ENCODE results near the gene APOF. TPM values are rescaled to one million over a fixed set of nuclear protein-coding genes. Genes with fewer than 3 reads are reported as not detected.
"Not testable (repeated sequence)": the region's sequence is repeated elsewhere in the genome, so short reads cannot be mapped to it uniquely, and the experiment has no call there.

The APOF gene
- polyA plus RNA-seq, 1 donor, result not detected

- DNase-seq, result no peak
Observed at GRCh38 chr12:56330936-56331490, 31.6 kb downstream of the APOF start.

GRCh38 chr12:56326533-56326932, 36.1 kb downstream of the APOF start:
- DNase-seq, result no peak

GRCh38 chr12:56326126-56326525, 36.5 kb downstream of the APOF start:
- no peak for DNase-seq

GRCh38 chr12:56324206-56324605, 38.5 kb downstream of the APOF start:
- DNase-seq, result no peak

- DNase-seq, result not testable (repeated sequence)
Observed at GRCh38 chr12:56321610-56322009, 41.0 kb downstream of the APOF start.

- DNase-seq, result no peak
Observed at GRCh38 chr12:56321027-56321426, 41.6 kb downstream of the APOF start.

- DNase-seq, result no peak
Observed at GRCh38 chr12:56317675-56318074, 45.0 kb downstream of the APOF start.

GRCh38 chr12:56315622-56316473, 46.8 kb downstream of the APOF start, which contains the start of gene CNPY2:
TSS of gene CNPY2 (minus strand) at chr12:56315988. CDS start at chr12:56315217, 771 bp downstream.
- peak; percentile 96 for DNase-seq

- DNase-seq, result peak; percentile 14
Observed at GRCh38 chr12:56315249-56315621, 47.4 kb downstream of the APOF start.

- no peak for DNase-seq
Observed at GRCh38 chr12:56311003-56311402, 51.7 kb downstream of the APOF start.

Other genes with a start within 250 kb of the APOF start
- 4,856 TPM for gene RPL41, start 246.2 kb downstream of the APOF start, polyA plus RNA-seq (ENCODE audit: insufficient read length)
- 6.0 TPM for gene ZC3H10, start 244.6 kb downstream of the APOF start, polyA plus RNA-seq (ENCODE audit: insufficient read length)
- gene ESYT1, start 234.6 kb downstream of the APOF start, polyA plus RNA-seq (ENCODE audit: insufficient read length), result 87.7 TPM
- gene MYL6B, start 210.3 kb downstream of the APOF start, polyA plus RNA-seq (ENCODE audit: insufficient read length), result 426 TPM
- 1,238 TPM for gene MYL6, start 204.5 kb downstream of the APOF start, polyA plus RNA-seq (ENCODE audit: insufficient read length)
- 67.8 TPM for gene SMARCC2, start 173.4 kb downstream of the APOF start, polyA plus RNA-seq (ENCODE audit: insufficient read length)
- gene RNF41, start 140.9 kb downstream of the APOF start, polyA plus RNA-seq (ENCODE audit: insufficient read length), result 45.6 TPM
- 17.4 TPM for gene NABP2, start 138.5 kb downstream of the APOF start, polyA plus RNA-seq (ENCODE audit: insufficient read length)
- gene SLC39A5, start 132.8 kb downstream of the APOF start, polyA plus RNA-seq (ENCODE audit: insufficient read length), result not detected
- 18.9 TPM for gene ANKRD52, start 104.5 kb downstream of the APOF start, polyA plus RNA-seq (ENCODE audit: insufficient read length)
- gene COQ10A, start 95.9 kb downstream of the APOF start, polyA plus RNA-seq (ENCODE audit: insufficient read length), result 16.4 TPM
- 232 TPM for gene CS, start 62.5 kb downstream of the APOF start, polyA plus RNA-seq (ENCODE audit: insufficient read length)
- gene CNPY2, start 46.9 kb downstream of the APOF start, polyA plus RNA-seq (ENCODE audit: insufficient read length), result 41.0 TPM
- gene PAN2, start 28.9 kb downstream of the APOF start, polyA plus RNA-seq (ENCODE audit: insufficient read length), result 46.7 TPM
- gene IL23A, start 24.0 kb downstream of the APOF start, polyA plus RNA-seq (ENCODE audit: insufficient read length), result 0.52 TPM
- gene STAT2, start 2.8 kb downstream of the APOF start, polyA plus RNA-seq (ENCODE audit: insufficient read length), result 71.4 TPM
- 12.7 TPM for gene TIMELESS, start 86.6 kb upstream of the APOF start, polyA plus RNA-seq (ENCODE audit: insufficient read length)
- not detected for gene MIP, start 91.8 kb upstream of the APOF start, polyA plus RNA-seq (ENCODE audit: insufficient read length)
- gene SPRYD4, start 105.7 kb upstream of the APOF start, polyA plus RNA-seq (ENCODE audit: insufficient read length), result 3.0 TPM
- 0.52 TPM for gene GLS2, start 125.3 kb upstream of the APOF start, polyA plus RNA-seq (ENCODE audit: insufficient read length)
- 17.8 TPM for gene RBMS2, start 159.0 kb upstream of the APOF start, polyA plus RNA-seq (ENCODE audit: insufficient read length)

All from hindlimb muscle (tissue), 1 donor.